GM12878 (cell line): ENCODE data around the gene POMC. TPM values are rescaled to one million over a fixed set of nuclear protein-coding genes. Genes with fewer than 3 reads are reported as not detected.
A peak's percentile ranks its signal among the peaks of the same experiment; 100 is the strongest.

Experiments
- ATAC-seq: fragments of 200-7000 bp; cut with Tn5 transposase; 3 replicates; pipeline ENCODE4 v1.9.1; 2020; ENCODE audit warnings: mild to moderate bottlenecking, moderate library complexity
- BruUV-seq: library from RNA; stranded (reverse); fragments of 400-500 nt; replicated peaks from 2 replicates; lab custom pipeline; 2021; lab: Mats Ljungman, UMichigan
- CTCF ChIA-PET: fragments of 300-600 bp; sonication (Branson Sonifier 250); formaldehyde crosslinking; extraction: SDS; loops from one replicate; lab custom pipeline; 2021; ENCODE audit warnings: inconsistent platforms; lab: Yijun Ruan, JAX
- POLR2A ChIA-PET: fragments of 350-600 bp; formaldehyde crosslinking; extraction: SDS; loops from one replicate; lab custom pipeline; 2021; ENCODE audit warnings: inconsistent platforms; lab: Charles Lee
- RAD21 ChIA-PET: fragments of 300-600 bp; sonication (Branson Sonifier 250); formaldehyde crosslinking; loops from one replicate; lab custom pipeline; 2023; ENCODE audit warnings: antibody characterized with exemption; ENCODE audit not compliant: unreplicated experiment; lab: Charles Lee
- SMC1A ChIA-PET: fragments of 300-600 bp; sonication (Branson Sonifier 250); formaldehyde crosslinking; loops from one replicate; lab custom pipeline; 2023; ENCODE audit not compliant: unreplicated experiment, uncharacterized antibody; lab: Charles Lee
- DNase-seq: peaks from one replicate; pipeline ENCODE4 v3.0.0-alpha.2; 2011; ENCODE audit warnings: low read depth, low spot score
- FAIRE-seq: peaks from 3 replicates; lab custom pipeline; 2011; peaks lifted over from hg19 to GRCh38; lab: Jason Lieb, UNC
- H2AFZ ChIP-seq: 2 replicates; pipeline ENCODE4 v1.6.0; 2011; ENCODE audit warnings: low read depth, low read length, control low read depth; ENCODE audit not compliant: control insufficient read depth
- H3K27ac ChIP-seq: 2 replicates; pipeline ENCODE4 v1.5.1; 2011; ENCODE audit warnings: control low read depth; ENCODE audit not compliant: control insufficient read depth, insufficient read depth
- H3K27me3 ChIP-seq, 2 experiments: replicated peaks in 1 of 2; 2 replicates each; pipeline versions ENCODE4 v1.6.0 to v1.6.1; 2011; ENCODE audit warnings: low read length in 1 of 2; ENCODE audit not compliant: control insufficient read depth in 2 of 2, insufficient read depth in 2 of 2
- H3K36me3 ChIP-seq, 2 experiments: 2 replicates each; pipeline ENCODE4 v1.5.1; 2011; ENCODE audit warnings: low read length in 1 of 2; ENCODE audit not compliant: control insufficient read depth in 2 of 2, insufficient read depth in 2 of 2
- H3K4me1 ChIP-seq: 2 replicates; pipeline ENCODE4 v1.6.1; 2011; ENCODE audit warnings: mild to moderate bottlenecking, low read length, moderate library complexity, mixed read lengths; ENCODE audit not compliant: control insufficient read depth, insufficient read depth
- H3K4me2 ChIP-seq: 2 replicates; pipeline ENCODE4 v1.6.0; 2011; ENCODE audit warnings: control low read depth; ENCODE audit not compliant: control insufficient read depth, insufficient read depth
- H3K4me3 ChIP-seq: fragments of 200-600 bp; sonication (generic); 2 replicates; pipeline ENCODE4 v1.5.1; 2016
- H3K79me2 ChIP-seq: 2 replicates; pipeline ENCODE4 v1.6.0; 2011; ENCODE audit warnings: low read length; ENCODE audit not compliant: control insufficient read depth, insufficient read depth
- H3K9ac ChIP-seq: 2 replicates; pipeline ENCODE4 v1.8.0; 2011; ENCODE audit warnings: low read length, control low read depth, mixed read lengths; ENCODE audit not compliant: control insufficient read depth, insufficient read depth
- H3K9me3 ChIP-seq: replicated peaks from 3 replicates; pipeline ENCODE4 v1.5.1; 2011; ENCODE audit warnings: mild to moderate bottlenecking, low read length; ENCODE audit not compliant: control insufficient read depth, insufficient read depth
- H4K20me1 ChIP-seq: 2 replicates; pipeline ENCODE4 v1.6.0; 2011; ENCODE audit not compliant: control insufficient read depth, insufficient read depth
- ASH2L ChIP-seq: fragments of 300-600, 200-600 bp; sonication (generic); IDR thresholded peaks from 2 replicates; pipeline ENCODE4 v1.6.1; 2017; ENCODE audit warnings: low read depth, mild to moderate bottlenecking, borderline replicate concordance
- ATF7 ChIP-seq: fragments of 450-650 bp; IDR thresholded peaks from 2 replicates; pipeline ENCODE4 v1.6.1; 2016; ENCODE audit warnings: low read depth, mild to moderate bottlenecking
- CBFB ChIP-seq: IDR thresholded peaks from 2 replicates; pipeline ENCODE4 v1.6.1; 2016; ENCODE audit warnings: antibody characterized with exemption, low read depth
- CBX3 ChIP-seq: fragments of 200-600 bp; sonication (generic); IDR thresholded peaks from 2 replicates; pipeline ENCODE4 v1.6.1; 2016; ENCODE audit warnings: low read depth, borderline replicate concordance
- CHD1 ChIP-seq: IDR thresholded peaks from 2 replicates; pipeline ENCODE4 v1.6.1; 2012; ENCODE audit warnings: low read depth, low read length, improper control_type of control experiment
- EGR1 ChIP-seq, 2 experiments: IDR thresholded peaks; 1 replicate in 1 of 2; 2 replicates in 1 of 2; pipeline ENCODE4 v1.6.1; 2011 to 2012; ENCODE audit warnings: low read depth in 2 of 2, low read length in 2 of 2, borderline replicate concordance in 1 of 2, mild to moderate bottlenecking in 1 of 2, moderate library complexity in 1 of 2
- GATAD2B ChIP-seq: fragments of 450-650 bp; conservative IDR thresholded peaks from 2 replicates; pipeline ENCODE4 v1.6.1; 2017; ENCODE audit warnings: low read depth, mild to moderate bottlenecking, moderate library complexity
- IRF4 ChIP-seq: IDR thresholded peaks from 2 replicates; pipeline ENCODE4 v1.6.1; 2011; ENCODE audit warnings: low read depth, low read length
- MXI1 ChIP-seq: fragments of 150-350 bp; IDR thresholded peaks from 2 replicates; pipeline ENCODE4 v1.6.1; 2011; ENCODE audit warnings: low read depth, mild to moderate bottlenecking, inconsistent platforms, low read length, improper control_type of control experiment
- NBN ChIP-seq: fragments of 450-650 bp; IDR thresholded peaks from 2 replicates; pipeline ENCODE4 v1.6.1; 2016
- PAX5 ChIP-seq: IDR thresholded peaks from 2 replicates; pipeline ENCODE4 v1.6.1; 2011; ENCODE audit warnings: low read depth, low read length, borderline replicate concordance
- POLR2AphosphoS5 ChIP-seq: IDR thresholded peaks from 2 replicates; pipeline ENCODE4 v1.6.1; 2011; ENCODE audit warnings: mild to moderate bottlenecking, low read length, inconsistent platforms
- RCOR1 ChIP-seq: conservative IDR thresholded peaks from 2 replicates; pipeline ENCODE4 v1.6.1; 2012; ENCODE audit warnings: low read depth, low read length, improper control_type of control experiment
- SMAD5 ChIP-seq: IDR thresholded peaks from 2 replicates; pipeline ENCODE4 v1.6.1; 2016; ENCODE audit warnings: antibody characterized with exemption, low read depth
- SP1 ChIP-seq: IDR thresholded peaks from one replicate; pipeline ENCODE4 v1.6.1; 2011; ENCODE audit warnings: low read depth, low read length
- TCF12 ChIP-seq: IDR thresholded peaks from 2 replicates; pipeline ENCODE4 v1.6.1; 2011; ENCODE audit warnings: low read depth, mild to moderate bottlenecking, low read length
- TCF3 ChIP-seq: IDR thresholded peaks from 2 replicates; pipeline ENCODE4 v1.6.1; 2012; ENCODE audit warnings: low read depth, mild to moderate bottlenecking, low read length, borderline replicate concordance; ENCODE audit not compliant: insufficient read depth
- USF2 ChIP-seq: IDR thresholded peaks from 2 replicates; pipeline ENCODE4 v1.6.1; 2011; ENCODE audit warnings: low read depth, low read length, improper control_type of control experiment, borderline replicate concordance
- ZNF24 ChIP-seq: fragments of 450-650 bp; IDR thresholded peaks from 2 replicates; pipeline ENCODE4 v1.6.1; 2017; ENCODE audit warnings: antibody characterized with exemption, mild to moderate bottlenecking
- WGBS: methylation state at CpG from one replicate; pipeline ENCODE4 v1.1.6; 2016; ENCODE audit warnings: low lambda C conversion rate; ENCODE audit not compliant: insufficient replicate concordance, insufficient coverage; ENCODE audit errors: missing lambda C conversion rate; 5-methylcytosine and 5-hydroxymethylcytosine counted together
- in situ Hi-C: fragments of 300-500 bp; cut with MboI; formaldehyde crosslinking; loops from 9 replicates; pipeline ENCODE4 v1.14.3; 2018; ENCODE audit warnings: mixed read lengths
- intact Hi-C: fragments of 100-400 bp; cut with micrococcal nuclease; formaldehyde crosslinking; loops from one replicate; pipeline ENCODE4 v1.14.2; 2022; ENCODE audit not compliant: unreplicated experiment
- polyA plus RNA-seq, 11 experiments: library from polyadenylated mRNA; depleted of rRNA in 4 of 11; unstranded in 6 of 11; stranded (reverse) in 5 of 11; fragments of >200 nt; fragmentation: Nextera tagmentation in 4 of 11; fragmentation: Illumina TruSeq in 1 of 11; extraction: Ambion mirVana in 4 of 11; extraction: Trizol in 1 of 11; gene quantifications; 1 replicate in 1 of 11; 2 replicates in 10 of 11; pipeline versions ENCODE4 v1.2.1 to v1.2.3, GENCODE V29; 2011 to 2016; ENCODE audit warnings: inconsistent platforms in 2 of 11, missing spikeins in 2 of 11, low read depth in 1 of 11
- total RNA-seq, 4 experiments: library from RNA; depleted of rRNA in 3 of 4; stranded (reverse); fragments of >200 nt in 3 of 4; fragmentation: Illumina TruSeq in 1 of 4; extraction: Trizol in 1 of 4; gene quantifications; 2 replicates each; pipeline versions ENCODE4 v1.2.1 to v1.2.3, GENCODE V29; 2013 to 2021

The POMC gene
- total and polyA plus RNA-seq, 10 of the 15 experiments (the other 5 are each of a cell fraction or from before 2014, with no cell fraction given) = 0.05 to 14.7 (median 6.8) TPM; not detected in 1

DNA sequence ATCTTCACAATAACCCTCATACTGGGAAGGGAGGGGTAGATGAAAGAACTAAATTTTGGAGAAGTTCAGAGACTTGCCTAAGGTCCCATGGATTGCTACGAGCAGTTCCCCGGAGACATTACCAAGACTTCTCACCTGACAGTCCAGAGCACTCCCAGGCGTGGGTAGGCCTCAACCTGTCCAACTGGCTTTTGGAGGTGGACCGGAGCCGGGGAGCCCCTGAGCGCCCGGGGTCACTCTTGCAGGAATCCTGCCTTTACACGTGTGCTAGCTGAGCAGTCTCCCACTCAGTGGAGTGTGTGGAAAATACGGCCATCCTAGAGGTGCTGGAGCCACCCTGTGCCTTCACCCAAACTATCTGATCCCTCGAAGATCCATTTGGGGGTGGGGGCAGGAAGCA is 8.0 kb downstream of the POMC start:
- 86% methylated on average over 10 of the region's 10 CpGs for WGBS
- H3K27me3 ChIP-seq = no peaks in the 10 kb centered on the region
- peak overlapping the region; percentile 82 for H3K27ac ChIP-seq
- ChIA-PET SMC1A (no interaction called here), POLR2A (no interaction called here), RAD21 (no interaction called here), CTCF (no interaction called here)
- no peak for TF ChIP-seq CHD1
- no peak for TF ChIP-seq USF2
- H3K79me2 ChIP-seq = peaks cover 2% of the 10 kb centered on the region
- no peaks in the 10 kb centered on the region for H3K36me3 ChIP-seq
- H2AFZ ChIP-seq = no peak overlapping the region; the same call in 1 of the 2 replicates
- no TSS peak for BruUV-seq
- H3K9me3 ChIP-seq = no peaks in the 10 kb centered on the region; the same call in 2 of the 3 replicates
- no peaks in the 10 kb centered on the region; the same call in 1 of the 2 replicates for H3K4me1 ChIP-seq
- H3K4me3 ChIP-seq = peak overlapping the region; percentile 12; the same call in 1 of the 2 replicates
- H3K9ac ChIP-seq = peak overlapping the region; percentile 68
- H3K4me2 ChIP-seq = peak overlapping the region; percentile 50
- intact Hi-C loops (no loop called here), in situ Hi-C loops (no loop called here)
- ATAC-seq (no peak), DNase-seq (no peak), FAIRE-seq (no peak)
- no peaks in the 10 kb centered on the region for H4K20me1 ChIP-seq

- Histone ChIP-seq H3K36me3 (no peaks in the 10 kb centered on the region), H2AFZ (no peak overlapping the region; the same call in 1 of the 2 replicates), H3K27me3 (no peaks in the 10 kb centered on the region), H4K20me1 (no peaks in the 10 kb centered on the region), H3K27ac (no peak overlapping the region), H3K4me2 (peak overlapping the region; percentile 50; the same call in 1 of the 2 replicates), H3K79me2 (peaks cover 2% of the 10 kb centered on the region), H3K4me1 (no peaks in the 10 kb centered on the region; the same call in 1 of the 2 replicates), H3K9me3 (no peaks in the 10 kb centered on the region; the same call in 2 of the 3 replicates), H3K4me3 (no peak overlapping the region), H3K9ac (no peak overlapping the region)
- SMC1A ChIA-PET = no interaction called here
- peak; percentile 63 for ATAC-seq
- in situ Hi-C loops (no loop called here), intact Hi-C loops (no loop called here)
- 59% methylated on average over 8 of the region's 8 CpGs for WGBS
- no peak for DNase-seq
- FAIRE-seq = no peak
- CTCF ChIA-PET = no interaction called here
- no TSS peak for BruUV-seq
- POLR2A ChIA-PET = no interaction called here
- RAD21 ChIA-PET = no interaction called here
- no peak for TF ChIP-seq ZNF24
- no peak for TF ChIP-seq GATAD2B
- TF ChIP-seq ASH2L = no peak
- no peak for TF ChIP-seq MXI1
- no peak for TF ChIP-seq SMAD5
- TF ChIP-seq ATF7 = no peak
- no peak for TF ChIP-seq SP1
- TF ChIP-seq CBFB = no peak
- TF ChIP-seq TCF3 = no peak
- no peak for TF ChIP-seq NBN
- TF ChIP-seq IRF4 = no peak
- TF ChIP-seq PAX5 = no peak
- TF ChIP-seq POLR2AphosphoS5 = no peak
- no peak for TF ChIP-seq EGR1 (IDR thresholded peaks at IDR 0.05; ENCODE audit: borderline replicate concordance in 1 of 2, low read depth in 2 of 2, low read length in 2 of 2)
- TF ChIP-seq CBX3 = no peak
- TF ChIP-seq TCF12 = no peak
- TF ChIP-seq RCOR1 = no peak
Measured at GRCh38 chr2:25159949-25160348, 8.4 kb downstream of the POMC start.
